Measurements from ENCODE around the gene TAL1. TPM values are rescaled to one million over a fixed set of nuclear protein-coding genes. Genes with fewer than 3 reads are reported as not detected.

Gene TAL1
- total and polyA plus RNA-seq, 2 of the 8 experiments (the other 6 are each of a cell fraction or from before 2014, with no cell fraction given) = 0.09 to 0.15 TPM

GRCh38 chr1:47215713-47216112, 16.3 kb downstream of the TAL1 start:
- no peak for FAIRE-seq
- no peak for DNase-seq (ENCODE audit: low read depth in 1 of 2, low spot score in 2 of 2)
- TF ChIP-seq SIN3A (conservative IDR thresholded peaks at IDR 0.05 in 1 of 2, IDR thresholded peaks at IDR 0.05 in 1 of 2; ENCODE audit: low read depth in 1 of 2, low read length in 2 of 2) = no peak
- TF ChIP-seq CEBPB (IDR thresholded peaks at IDR 0.05; ENCODE audit: low read depth, low read length) = no peak
- TF ChIP-seq E2F6 (IDR thresholded peaks at IDR 0.05) = no peak
- no peak for TF ChIP-seq EZH2 (IDR thresholded peaks at IDR 0.05; ENCODE audit: low read depth, low read length, severe bottlenecking)
- no peak for TF ChIP-seq EGR1 (IDR thresholded peaks at IDR 0.05; ENCODE audit: borderline replicate concordance, low read depth, low read length)
- no peak for TF ChIP-seq JUN (IDR thresholded peaks at IDR 0.05; ENCODE audit: low read depth, low read length)
- no peak for TF ChIP-seq TEAD4 (IDR thresholded peaks at IDR 0.05; ENCODE audit: low read depth, low read length)
- no peak for TF ChIP-seq MAFK (IDR thresholded peaks at IDR 0.05; ENCODE audit: low read depth, low read length)
- TF ChIP-seq TAF7 (optimal IDR thresholded peaks at IDR 0.05; ENCODE audit: borderline replicate concordance, low read depth, low read length) = no peak
- no peak for TF ChIP-seq NANOG (IDR thresholded peaks at IDR 0.05; ENCODE audit: insufficient read depth, low read depth, low read length, poor library complexity, severe bottlenecking)
- no peak for TF ChIP-seq KDM5A (IDR thresholded peaks at IDR 0.05; ENCODE audit: low read length)
- no peak for TF ChIP-seq POU5F1 (IDR thresholded peaks at IDR 0.05; ENCODE audit: low read depth, low read length)
- TF ChIP-seq CTBP2 (IDR thresholded peaks at IDR 0.05; ENCODE audit: borderline replicate concordance, insufficient read depth, insufficient read length, low read length) = no peak

More at GRCh38 chr1:47215713-47216112, 16.3 kb downstream of the TAL1 start:
- Histone ChIP-seq H3K4ac (replicated peaks; ENCODE audit: insufficient read length, low read depth, low read length) (no peak overlapping the region), H2BK12ac (ENCODE audit: low read depth, low read length) (no peak overlapping the region), H2BK120ac (replicated peaks; ENCODE audit: low read depth, low read length) (no peak overlapping the region), H3K36me3 (ENCODE audit: control insufficient read depth in 2 of 4, insufficient read depth in 4 of 4, low read length in 3 of 4) (no peaks in the 10 kb centered on the region), H4K20me1 (replicated peaks in 1 of 2; ENCODE audit: control insufficient read depth in 1 of 2, insufficient read depth in 2 of 2, low read length in 2 of 2) (no peaks in the 10 kb centered on the region), H3K23ac (ENCODE audit: insufficient read length) (no peak overlapping the region), H3K23me2 (ENCODE audit: low read depth, low read length) (no peaks in the 10 kb centered on the region), H2AFZ (ENCODE audit: low read length) (no peak overlapping the region), H4K91ac (replicated peaks; ENCODE audit: insufficient read length, low read length) (no peak overlapping the region), H3K27me3 (replicated peaks in 1 of 4; ENCODE audit: control insufficient read depth in 3 of 4, extremely low read depth in 1 of 4, insufficient read depth in 3 of 4, low read length in 3 of 4) (peaks cover 3 to 23% (median 15%) of the 10 kb centered on the region in 4 experiments; a peak in 6 of 7 replicates), H3K4me1 (replicated peaks in 1 of 4; ENCODE audit: control insufficient read depth in 3 of 4, insufficient read depth in 4 of 4, low read length in 3 of 4) (peaks cover 0 to 8% (median under 1%) of the 10 kb centered on the region in 4 experiments; a peak in 3 of 7 replicates), H3K18ac (ENCODE audit: extremely low read depth, low read length) (no peak overlapping the region), H3K9me3 (ENCODE audit: insufficient read depth in 2 of 2, low read depth in 1 of 2, low read length in 1 of 2) (no peaks in the 10 kb centered on the region), H4K5ac (ENCODE audit: insufficient read length, low read depth, low read length) (no peak overlapping the region), H3K56ac (replicated peaks; ENCODE audit: insufficient read length, low read depth, low read length) (no peak overlapping the region), H3K4me2 (ENCODE audit: insufficient read depth in 1 of 2, low read depth in 2 of 2, low read length in 2 of 2) (no peak overlapping the region), H3K79me1 (ENCODE audit: low read depth, low read length) (no peaks in the 10 kb centered on the region), H2BK20ac (ENCODE audit: low read length) (no peak overlapping the region), H4K8ac (ENCODE audit: extremely low read depth, insufficient read depth, low read length) (no peak overlapping the region), H3K14ac (ENCODE audit: insufficient read length) (no peak overlapping the region), H2BK15ac (ENCODE audit: low read length) (no peak overlapping the region), H3K4me3 (ENCODE audit: extremely low read depth in 1 of 4, insufficient read depth in 2 of 4, low read depth in 3 of 4, low read length in 4 of 4) (no peak overlapping the region), H3K9ac (replicated peaks in 1 of 4; ENCODE audit: extremely low read depth in 1 of 4, low read depth in 3 of 4, low read length in 3 of 4) (no peak overlapping the region), H2BK5ac (ENCODE audit: low read depth, low read length) (no peak overlapping the region), H3K79me2 (ENCODE audit: control insufficient read depth in 1 of 2, insufficient read depth in 2 of 2, low read length in 2 of 2) (no peaks in the 10 kb centered on the region), H3K27ac (ENCODE audit: low read depth, low read length) (no peak overlapping the region), H2AK5ac (ENCODE audit: low read depth, low read length) (no peak overlapping the region)
- ChIA-PET POLR2A (ENCODE audit: partially characterized antibody) (no interaction called here), CTCF (ENCODE audit: partially characterized antibody) (interaction anchor here (1.1 to 1.9 kb wide), 5 partner anchors 10 to 47 kb away, joined by 3 to 11 read pairs (median 3); no protein-coding TSS in a partner anchor)
- WGBS, 2 experiments (ENCODE audit: extremely low coverage in 1 of 2, insufficient coverage in 1 of 2, insufficient read length in 1 of 2, insufficient replicate concordance in 2 of 2, low coverage in 1 of 2, low lambda C conversion rate in 2 of 2, missing lambda C conversion rate in 1 of 2) = 82% methylated on average over 4 of the region's 4 CpGs; no CpG with 5 or more reads in 1 of the 2 experiments

Data from H1 (cell line).